ENCODE measurements around the gene DENND5B.

The DENND5B gene

DNA sequence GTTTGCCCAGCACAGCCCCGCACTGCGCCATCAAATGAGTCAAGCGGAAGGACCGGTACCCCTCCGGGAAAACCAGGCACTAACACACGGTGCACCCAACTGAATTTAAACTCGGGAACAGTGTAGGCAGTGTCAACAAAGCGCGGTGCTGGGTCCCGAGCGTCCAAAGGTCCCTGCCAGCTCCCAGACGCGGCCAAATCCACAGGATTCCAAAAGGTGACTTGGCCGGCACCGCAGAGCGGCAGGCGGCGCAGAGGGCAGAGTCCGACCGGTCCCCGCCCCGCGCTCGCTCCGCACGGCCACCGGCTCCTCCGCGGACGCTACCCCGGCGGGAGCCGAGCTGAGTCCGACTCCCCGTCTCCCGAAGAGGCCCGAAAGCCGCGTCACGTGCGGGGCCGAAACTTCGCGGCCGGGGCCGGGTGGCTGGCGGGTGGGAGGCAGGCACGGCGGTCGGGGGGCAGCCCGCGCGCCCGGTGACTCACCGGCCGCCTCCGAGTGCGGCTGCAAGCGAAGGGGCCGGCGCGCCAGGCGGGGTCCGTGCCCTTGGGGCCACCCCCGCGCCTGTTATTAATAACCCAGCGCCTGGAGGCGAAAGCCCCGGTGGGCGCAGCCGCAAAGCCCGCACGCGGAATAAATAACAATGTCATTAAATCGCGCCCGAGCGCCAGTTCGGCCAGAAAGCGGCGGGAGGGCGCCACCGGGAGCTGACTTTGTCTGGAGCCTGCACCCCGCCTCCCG is 863 bp downstream of the DENND5B start:
- Histone ChIP-seq H3K27me3 (replicated peaks; ENCODE audit: control insufficient read depth, insufficient read depth, low read length) (no peaks in the 10 kb centered on the region), H3K9me3 (ENCODE audit: control insufficient read depth, low read length) (no peaks in the 10 kb centered on the region), H3K4me3 (ENCODE audit: low read length) (peak overlapping the region; percentile 96), H3K4me1 (ENCODE audit: control insufficient read depth, insufficient read depth, low read length) (peaks cover 24% of the 10 kb centered on the region), H3K36me3 (ENCODE audit: control insufficient read depth, insufficient read depth, low read length, severe bottlenecking) (no peaks in the 10 kb centered on the region), H3K9ac (ENCODE audit: low read length) (peak overlapping the region; percentile 89)
- DNase-seq (ENCODE audit: low read depth), result peak; percentile 81

DNA sequence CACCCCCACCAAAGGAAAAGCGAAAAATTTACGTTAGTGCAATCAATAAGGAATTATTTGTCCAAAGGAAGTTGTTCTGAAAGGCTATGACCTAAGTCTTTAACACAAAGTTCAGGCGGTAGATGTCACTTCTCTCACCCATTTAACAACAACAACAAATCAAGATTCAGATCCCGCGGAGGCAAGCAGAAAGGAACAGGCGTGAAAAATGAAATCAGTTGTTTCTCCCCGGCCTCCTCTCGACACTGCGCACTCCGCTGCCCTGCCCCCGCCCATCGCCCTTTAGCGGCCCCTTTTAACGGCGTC is 1.4 kb downstream of the DENND5B start:
- Histone ChIP-seq H3K9ac (ENCODE audit: low read length) (peak overlapping the region; percentile 89), H3K4me1 (ENCODE audit: control insufficient read depth, insufficient read depth, low read length) (peaks cover 25% of the 10 kb centered on the region)
- peak; percentile 85 for DNase-seq (ENCODE audit: low read depth)

DNA sequence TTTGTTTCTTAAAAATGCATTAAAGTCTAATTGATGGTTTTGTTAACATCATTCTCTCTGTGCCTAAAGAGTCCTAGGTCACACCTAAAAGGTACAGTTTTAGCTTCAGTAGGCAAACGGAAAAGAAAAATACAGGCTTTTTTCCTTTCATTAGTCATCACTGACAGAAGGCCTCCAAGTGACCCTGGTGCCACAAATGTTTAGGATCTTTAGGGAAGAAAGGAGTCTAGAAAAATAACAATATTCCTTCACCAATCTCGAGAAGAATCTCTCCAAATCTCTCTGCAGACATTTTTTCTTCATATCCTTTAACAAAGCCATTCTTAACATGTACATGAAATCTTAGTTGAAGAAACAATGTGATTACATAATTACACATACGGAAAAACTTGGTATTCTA is 2.0 kb downstream of the DENND5B start:
- Histone ChIP-seq H3K9me3 (ENCODE audit: control insufficient read depth, low read length) (no peaks in the 10 kb centered on the region), H3K27me3 (replicated peaks; ENCODE audit: control insufficient read depth, insufficient read depth, low read length) (no peaks in the 10 kb centered on the region), H3K4me1 (ENCODE audit: control insufficient read depth, insufficient read depth, low read length) (peaks cover 25% of the 10 kb centered on the region), H3K9ac (ENCODE audit: low read length) (peak overlapping the region; percentile 89), H3K4me3 (ENCODE audit: low read length) (peak overlapping the region; percentile 96), H3K36me3 (ENCODE audit: control insufficient read depth, insufficient read depth, low read length, severe bottlenecking) (no peaks in the 10 kb centered on the region)
- peak; percentile 42 for DNase-seq (ENCODE audit: low read depth)

More for the DNA sequence above, 1.4 kb downstream of the DENND5B start:
- Histone ChIP-seq H3K9me3 (ENCODE audit: control insufficient read depth, low read length) (no peaks in the 10 kb centered on the region), H3K36me3 (ENCODE audit: control insufficient read depth, insufficient read depth, low read length, severe bottlenecking) (no peaks in the 10 kb centered on the region), H3K4me3 (ENCODE audit: low read length) (peak overlapping the region; percentile 96), H3K27me3 (replicated peaks; ENCODE audit: control insufficient read depth, insufficient read depth, low read length) (no peaks in the 10 kb centered on the region)

DNA sequence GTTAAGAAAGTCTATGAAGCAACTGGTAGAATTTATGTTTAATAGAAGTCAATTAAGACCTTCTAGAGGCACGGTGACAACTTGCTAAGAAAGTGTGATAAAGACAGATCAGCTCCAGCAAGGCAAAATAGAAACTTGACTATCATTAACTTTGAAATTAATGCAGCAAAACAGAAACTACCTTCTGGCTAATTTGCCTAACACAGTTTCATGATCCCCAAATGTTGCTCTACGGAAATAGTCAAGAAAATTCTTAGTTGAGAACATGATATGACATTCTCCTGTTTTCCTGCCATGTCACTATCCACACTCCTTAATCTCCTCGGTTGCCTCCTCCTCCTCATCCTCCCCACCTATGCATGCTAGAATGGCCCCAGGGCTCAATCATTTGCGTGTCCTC is 4.2 kb downstream of the DENND5B start:
- no peaks in the 10 kb centered on the region for H3K9me3 ChIP-seq (ENCODE audit: control insufficient read depth, low read length)
- no peak overlapping the region for H3K9ac ChIP-seq (ENCODE audit: low read length)
- H3K27me3 ChIP-seq (replicated peaks; ENCODE audit: control insufficient read depth, insufficient read depth, low read length), result no peaks in the 10 kb centered on the region
- no peaks in the 10 kb centered on the region for H3K36me3 ChIP-seq (ENCODE audit: control insufficient read depth, insufficient read depth, low read length, severe bottlenecking)
- H3K4me1 ChIP-seq (ENCODE audit: control insufficient read depth, insufficient read depth, low read length), result peaks cover 28% of the 10 kb centered on the region
- DNase-seq (ENCODE audit: low read depth), result no peak
- no peak overlapping the region for H3K4me3 ChIP-seq (ENCODE audit: low read length)

DNA sequence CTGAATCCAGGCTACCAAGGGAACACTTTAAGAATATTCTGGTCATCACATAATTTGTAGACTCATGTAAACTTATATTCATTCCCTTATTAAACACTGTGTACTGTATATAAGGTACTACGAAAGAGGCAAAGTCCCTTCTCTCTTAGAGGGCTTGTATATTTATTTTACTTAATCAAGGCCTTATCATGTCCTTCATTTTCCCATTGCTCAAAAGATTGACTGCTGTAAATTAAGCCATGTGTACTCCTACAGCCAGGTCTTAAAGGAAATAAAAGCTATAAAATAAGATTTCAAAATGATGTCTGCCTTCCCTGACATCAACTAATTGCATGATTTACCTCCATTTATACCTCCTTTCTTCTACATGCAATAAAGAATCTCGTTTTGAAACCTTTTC is 5.0 kb downstream of the DENND5B start:
- H3K4me3 ChIP-seq (ENCODE audit: low read length), result no peak overlapping the region
- H3K9ac ChIP-seq (ENCODE audit: low read length), result no peak overlapping the region
- H3K36me3 ChIP-seq (ENCODE audit: control insufficient read depth, insufficient read depth, low read length, severe bottlenecking), result no peaks in the 10 kb centered on the region
- peaks cover 23% of the 10 kb centered on the region for H3K4me1 ChIP-seq (ENCODE audit: control insufficient read depth, insufficient read depth, low read length)
- H3K9me3 ChIP-seq (ENCODE audit: control insufficient read depth, low read length), result no peaks in the 10 kb centered on the region
- no peak for DNase-seq (ENCODE audit: low read depth)
- H3K27me3 ChIP-seq (replicated peaks; ENCODE audit: control insufficient read depth, insufficient read depth, low read length), result no peaks in the 10 kb centered on the region

DNA sequence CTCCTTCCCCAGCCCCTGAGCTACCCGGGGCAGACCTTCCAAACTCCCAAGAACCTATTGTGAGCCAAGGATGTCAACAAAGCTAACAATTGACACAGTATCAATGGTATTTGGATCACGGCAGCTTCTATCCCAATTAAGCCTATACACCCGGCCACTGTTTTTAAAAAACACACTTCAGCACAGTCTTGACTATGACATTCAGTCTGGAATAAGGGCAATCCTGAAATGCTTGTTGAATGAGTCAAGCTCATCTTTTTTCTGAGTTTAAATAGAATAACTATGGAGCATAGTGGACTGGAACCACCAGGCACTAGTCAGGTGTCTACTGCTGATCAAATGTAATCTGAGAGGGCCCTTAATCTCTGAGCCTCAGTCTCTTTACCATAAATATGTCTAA is 5.7 kb downstream of the DENND5B start:
- peak; percentile 42 for DNase-seq (ENCODE audit: low read depth)
- H3K4me3 ChIP-seq (ENCODE audit: low read length), result no peak overlapping the region
- H3K27me3 ChIP-seq (replicated peaks; ENCODE audit: control insufficient read depth, insufficient read depth, low read length), result no peaks in the 10 kb centered on the region

DNA sequence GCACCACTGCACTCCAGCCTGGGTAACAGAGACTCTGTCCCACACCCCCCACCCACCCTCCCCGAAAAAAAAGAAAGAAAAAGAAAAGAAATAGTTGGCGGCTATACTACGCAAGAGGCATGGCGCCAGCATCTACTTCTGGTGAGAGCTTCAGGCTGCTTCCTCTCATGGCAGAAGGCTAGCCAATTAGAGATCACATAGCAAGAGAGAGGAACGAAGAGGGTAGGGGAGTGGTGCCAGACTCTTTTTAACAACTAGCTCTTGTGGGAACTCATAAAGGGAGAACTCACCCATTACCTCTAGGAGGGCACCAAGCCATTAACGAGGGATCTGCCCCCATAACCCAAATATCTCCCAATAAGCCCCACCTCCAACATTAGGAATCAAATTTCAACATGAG is 6.2 kb downstream of the DENND5B start:
- DNase-seq (ENCODE audit: low read depth), result no peak
- Histone ChIP-seq H3K27me3 (replicated peaks; ENCODE audit: control insufficient read depth, insufficient read depth, low read length) (no peaks in the 10 kb centered on the region), H3K9me3 (ENCODE audit: control insufficient read depth, low read length) (no peaks in the 10 kb centered on the region), H3K4me1 (ENCODE audit: control insufficient read depth, insufficient read depth, low read length) (peaks cover 23% of the 10 kb centered on the region), H3K4me3 (ENCODE audit: low read length) (no peak overlapping the region), H3K9ac (ENCODE audit: low read length) (no peak overlapping the region), H3K36me3 (ENCODE audit: control insufficient read depth, insufficient read depth, low read length, severe bottlenecking) (no peaks in the 10 kb centered on the region)

More for the DNA sequence above, 5.7 kb downstream of the DENND5B start:
- Histone ChIP-seq H3K9me3 (ENCODE audit: control insufficient read depth, low read length) (no peaks in the 10 kb centered on the region), H3K36me3 (ENCODE audit: control insufficient read depth, insufficient read depth, low read length, severe bottlenecking) (no peaks in the 10 kb centered on the region), H3K9ac (ENCODE audit: low read length) (no peak overlapping the region), H3K4me1 (ENCODE audit: control insufficient read depth, insufficient read depth, low read length) (peaks cover 23% of the 10 kb centered on the region)

DNA sequence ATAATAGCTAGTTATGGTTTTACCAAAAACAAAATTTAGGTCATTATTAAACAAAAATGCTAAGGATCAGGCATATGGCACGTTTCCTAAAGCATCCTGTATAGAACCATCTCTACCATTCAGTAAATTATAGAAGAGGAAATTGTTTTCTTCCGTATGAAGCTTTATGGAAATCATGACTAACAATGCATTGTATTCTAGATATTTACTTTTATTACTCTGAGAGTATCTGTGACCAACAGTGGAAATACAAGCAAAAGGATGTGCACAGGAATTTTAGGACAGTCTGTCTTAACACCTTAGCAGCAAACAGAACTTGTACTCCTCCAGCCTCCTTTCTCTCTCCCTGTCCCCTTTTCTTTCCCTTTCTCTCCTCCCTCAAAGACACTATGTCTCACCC is 7.1 kb downstream of the DENND5B start:
- Histone ChIP-seq H3K9me3 (ENCODE audit: control insufficient read depth, low read length) (no peaks in the 10 kb centered on the region), H3K36me3 (ENCODE audit: control insufficient read depth, insufficient read depth, low read length, severe bottlenecking) (no peaks in the 10 kb centered on the region), H3K27me3 (replicated peaks; ENCODE audit: control insufficient read depth, insufficient read depth, low read length) (no peaks in the 10 kb centered on the region), H3K4me3 (ENCODE audit: low read length) (no peak overlapping the region), H3K4me1 (ENCODE audit: control insufficient read depth, insufficient read depth, low read length) (peaks cover 22% of the 10 kb centered on the region), H3K9ac (ENCODE audit: low read length) (no peak overlapping the region)
- no peak for DNase-seq (ENCODE audit: low read depth)

DNA sequence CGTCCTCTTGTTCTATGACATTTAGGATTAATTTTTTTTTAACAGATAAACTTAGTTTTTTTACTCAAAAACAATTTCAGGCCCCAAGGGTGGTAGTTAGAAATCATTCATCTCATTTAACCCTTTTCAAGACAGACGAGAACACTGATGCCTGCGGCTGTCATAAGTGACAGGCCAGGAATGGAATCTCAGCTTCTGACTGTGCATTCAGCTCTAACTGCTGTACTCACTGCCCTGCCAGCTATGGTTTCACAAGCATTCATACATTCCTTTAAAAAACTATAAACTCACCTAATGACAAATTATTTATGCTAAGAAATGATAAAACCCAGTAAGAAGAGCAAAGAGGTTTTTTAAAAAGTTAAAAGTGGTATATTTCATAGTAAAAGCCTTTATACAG is 8.8 kb downstream of the DENND5B start:
- DNase-seq (ENCODE audit: low read depth), result peak; percentile 25
- H3K4me1 ChIP-seq (ENCODE audit: control insufficient read depth, insufficient read depth, low read length), result peaks cover 28% of the 10 kb centered on the region
- no peak overlapping the region for H3K4me3 ChIP-seq (ENCODE audit: low read length)
- H3K27me3 ChIP-seq (replicated peaks; ENCODE audit: control insufficient read depth, insufficient read depth, low read length), result no peaks in the 10 kb centered on the region
- no peaks in the 10 kb centered on the region for H3K9me3 ChIP-seq (ENCODE audit: control insufficient read depth, low read length)
- no peak overlapping the region for H3K9ac ChIP-seq (ENCODE audit: low read length)
- no peaks in the 10 kb centered on the region for H3K36me3 ChIP-seq (ENCODE audit: control insufficient read depth, insufficient read depth, low read length, severe bottlenecking)

DNA sequence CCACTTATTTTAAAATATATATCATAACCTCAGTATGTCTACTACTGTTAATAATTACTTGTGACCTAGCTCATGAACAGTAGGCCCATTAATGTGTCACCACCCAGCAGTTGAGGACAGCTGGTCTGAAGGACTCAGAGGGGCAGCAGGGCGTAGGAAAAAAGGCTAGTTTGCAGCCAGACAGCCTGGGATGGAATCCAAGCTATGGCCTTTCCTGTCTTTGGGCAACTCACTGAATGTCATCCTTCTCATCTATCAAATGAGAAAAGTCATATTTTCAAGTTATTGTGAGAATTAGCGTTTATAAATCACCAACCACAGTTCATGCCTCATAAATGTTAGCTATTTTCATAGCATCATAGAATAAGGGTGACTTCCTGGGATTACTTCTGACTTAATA is 12.3 kb downstream of the DENND5B start:
- DNase-seq (ENCODE audit: low read depth), result no peak
- no peak overlapping the region for H3K4me3 ChIP-seq (ENCODE audit: low read length)

DNA sequence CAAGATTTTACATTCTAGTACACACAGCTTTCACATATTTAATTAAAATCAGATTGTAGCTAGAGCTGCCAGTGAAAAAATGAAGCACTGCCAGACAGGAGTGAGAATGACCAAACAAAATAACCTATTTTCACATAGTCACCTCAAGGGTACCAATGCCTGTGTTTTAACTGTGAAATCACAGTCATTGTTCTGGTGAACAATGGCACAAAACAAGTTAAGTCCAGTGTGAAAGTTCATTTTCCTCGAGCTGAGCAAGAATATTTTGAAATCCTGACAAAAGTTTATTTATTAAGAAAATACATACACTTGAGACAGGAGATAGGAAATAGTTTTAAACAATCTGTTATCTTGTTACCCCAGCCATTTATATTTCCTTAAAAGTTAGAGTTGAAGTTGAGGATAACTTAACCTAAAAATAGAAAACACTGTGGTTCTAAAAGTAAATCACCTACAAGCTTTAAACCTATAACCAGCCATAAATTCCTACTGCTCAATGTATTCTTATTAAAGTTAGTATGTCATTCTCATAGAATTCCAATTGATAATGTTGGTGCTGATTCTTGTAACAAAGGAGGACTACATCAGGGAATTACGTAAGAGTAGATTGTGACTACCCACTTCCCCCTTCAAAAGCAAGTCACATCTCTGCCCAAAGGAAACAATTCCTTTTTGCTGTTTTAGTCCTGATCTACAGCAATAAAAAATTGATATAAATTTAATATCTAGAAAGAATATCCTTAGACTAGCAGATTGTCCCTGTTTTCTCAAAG is 15.9 kb downstream of the DENND5B start:
- Histone ChIP-seq H3K4me3 (ENCODE audit: low read length) (no peak overlapping the region), H3K36me3 (ENCODE audit: control insufficient read depth, insufficient read depth, low read length, severe bottlenecking) (no peaks in the 10 kb centered on the region), H3K4me1 (ENCODE audit: control insufficient read depth, insufficient read depth, low read length) (peaks cover 25% of the 10 kb centered on the region), H3K9me3 (ENCODE audit: control insufficient read depth, low read length) (no peaks in the 10 kb centered on the region), H3K27me3 (replicated peaks; ENCODE audit: control insufficient read depth, insufficient read depth, low read length) (no peaks in the 10 kb centered on the region), H3K9ac (ENCODE audit: low read length) (no peak overlapping the region)
- DNase-seq (ENCODE audit: low read depth), result peak; percentile 24

More for the DNA sequence above, 12.3 kb downstream of the DENND5B start:
- H3K9ac ChIP-seq (ENCODE audit: low read length), result no peak overlapping the region
- peaks cover 29% of the 10 kb centered on the region for H3K4me1 ChIP-seq (ENCODE audit: control insufficient read depth, insufficient read depth, low read length)
- no peaks in the 10 kb centered on the region for H3K27me3 ChIP-seq (replicated peaks; ENCODE audit: control insufficient read depth, insufficient read depth, low read length)
- H3K36me3 ChIP-seq (ENCODE audit: control insufficient read depth, insufficient read depth, low read length, severe bottlenecking), result no peaks in the 10 kb centered on the region
- no peaks in the 10 kb centered on the region for H3K9me3 ChIP-seq (ENCODE audit: control insufficient read depth, low read length)

All from adipocyte (in vitro differentiated cells).